Cortex of kidney (tissue), 1 donor: ENCODE measurements around the gene ARNT2.

ENCODE experiments used
- DNase-seq: peaks from one replicate; lab custom pipeline; 2025; lab: John Stamatoyannopoulos, UW

Gene ARNT2

DNA sequence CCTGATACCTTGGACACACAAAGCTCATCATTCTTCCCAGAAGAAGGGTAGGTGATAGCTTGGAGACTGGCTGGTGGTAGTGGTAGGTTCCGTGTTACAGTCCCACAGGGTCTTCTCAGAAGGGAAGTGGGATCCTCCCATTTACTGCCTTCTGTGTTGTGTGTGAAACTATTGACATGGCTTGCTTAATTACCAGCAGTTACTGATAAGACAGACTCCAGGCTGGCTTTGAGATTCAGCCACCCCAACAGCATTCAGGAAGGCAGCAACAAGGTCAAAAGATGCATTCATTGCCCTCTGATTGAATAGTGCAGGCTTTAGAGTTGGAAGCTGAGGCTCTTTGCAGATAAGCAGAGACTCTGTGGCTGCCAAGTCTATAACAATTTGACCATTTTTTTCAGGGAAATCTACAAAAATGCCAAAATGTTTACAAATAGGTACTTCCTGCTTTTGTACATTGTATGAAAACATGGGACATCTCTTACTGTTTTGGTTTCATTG, 7.7 kb downstream of the ARNT2 start:
- no peak for DNase-seq

DNA sequence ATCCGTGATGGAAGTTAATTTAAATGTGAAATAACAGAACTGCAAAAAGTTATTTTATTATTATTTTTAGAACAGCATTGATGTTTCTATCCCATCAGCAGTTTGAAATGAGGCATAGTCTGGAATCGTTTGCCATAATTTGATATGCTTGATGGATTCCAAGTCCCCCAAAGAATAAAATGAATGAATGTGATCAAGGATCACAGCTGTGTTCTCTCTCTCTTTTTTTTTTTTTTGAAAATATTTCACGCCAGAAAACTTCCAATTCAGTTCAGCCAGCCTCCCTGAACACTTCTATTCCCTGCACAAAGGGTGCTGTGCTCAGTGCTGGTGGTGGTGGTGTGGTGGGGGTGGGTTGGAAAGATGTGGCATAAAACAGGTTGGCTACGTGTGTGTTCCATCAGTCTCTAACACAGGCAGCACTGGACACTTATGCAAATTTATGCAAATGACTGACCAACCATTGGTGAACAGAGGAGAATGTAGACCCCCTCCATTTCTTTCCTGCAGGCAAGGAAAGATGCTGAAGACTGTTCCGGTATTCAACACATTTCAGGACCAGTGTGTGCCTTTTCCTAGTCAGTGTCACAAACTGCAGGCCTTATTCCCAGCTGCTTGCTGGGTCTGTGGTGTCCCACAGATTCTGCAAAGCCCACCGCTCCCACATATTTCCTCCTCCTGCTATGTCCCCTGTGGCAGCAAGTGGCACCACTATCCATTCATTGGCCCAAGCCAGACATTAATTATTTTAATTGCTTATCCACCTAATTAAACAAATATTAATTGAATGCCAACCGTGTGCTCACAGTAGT, 10.6 kb downstream of the ARNT2 start:
- no peak for DNase-seq

DNA sequence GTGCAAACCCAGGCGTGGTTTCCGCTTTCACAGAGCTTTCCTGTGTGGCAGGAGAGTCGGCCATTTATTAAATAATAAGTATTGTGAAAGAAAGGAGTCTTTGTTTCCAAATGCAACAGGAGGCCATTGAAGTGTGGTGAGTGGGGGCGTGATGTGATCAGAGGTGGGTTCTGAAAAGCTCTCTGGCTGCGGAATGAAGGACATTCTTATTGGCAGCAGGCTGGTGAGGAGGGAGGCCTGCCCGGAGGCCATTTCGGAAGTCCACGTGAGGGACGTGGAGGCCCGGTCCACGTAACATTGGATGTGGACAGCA, 11.1 kb downstream of the ARNT2 start:
- no peak for DNase-seq

GRCh38 chr15:80416702-80417101, 12.5 kb downstream of the ARNT2 start:
- no peak for DNase-seq

- no peak for DNase-seq
Measured at GRCh38 chr15:80418892-80419537, 14.8 kb downstream of the ARNT2 start.

GRCh38 chr15:80419546-80419945, 15.4 kb downstream of the ARNT2 start:
- DNase-seq = no peak

DNA sequence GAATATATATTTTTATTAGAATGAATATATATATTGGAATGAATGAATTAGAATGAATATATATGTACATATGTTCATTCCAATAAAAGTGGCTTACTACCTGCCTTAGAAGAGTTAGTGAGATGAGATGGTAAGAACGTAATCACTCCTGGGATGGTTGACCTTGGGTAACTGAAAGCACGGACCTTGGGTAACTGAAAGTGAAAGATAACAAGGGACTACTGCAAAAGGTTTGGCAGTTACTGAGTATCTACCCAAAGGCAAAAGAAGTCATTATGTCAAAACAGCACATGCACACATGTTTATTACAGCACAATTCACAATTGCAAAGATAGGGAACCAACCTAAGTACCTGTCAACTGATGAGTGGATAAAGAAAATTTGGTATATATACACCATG, 16.5 kb downstream of the ARNT2 start:
- no peak for DNase-seq

GRCh38 chr15:80423215-80423614, 19.0 kb downstream of the ARNT2 start:
- no peak for DNase-seq

GRCh38 chr15:80424381-80424780, 20.2 kb downstream of the ARNT2 start:
- no peak for DNase-seq

GRCh38 chr15:80426316-80426715, 22.1 kb downstream of the ARNT2 start:
- DNase-seq = no peak

DNA sequence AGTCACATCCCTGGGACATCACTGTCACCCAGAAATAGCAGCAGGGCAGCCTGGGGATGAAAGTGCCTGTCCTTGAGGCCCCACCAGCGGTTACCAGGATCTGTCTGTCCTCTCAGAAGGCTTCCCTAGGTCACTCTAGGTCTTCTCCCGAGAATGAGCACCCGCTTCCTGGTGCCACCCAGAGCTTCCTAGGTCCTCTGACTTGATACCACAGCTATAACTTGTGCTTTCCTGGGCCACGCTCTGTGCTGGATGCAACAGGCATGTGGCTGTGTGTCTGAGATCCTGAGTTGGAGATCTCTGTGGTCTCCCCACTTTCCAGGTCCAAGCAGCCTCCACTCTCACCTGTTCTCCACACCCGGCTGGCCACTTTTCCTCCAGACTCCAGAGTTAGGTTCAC, 25.8 kb downstream of the ARNT2 start:
- no peak for DNase-seq

GRCh38 chr15:80431635-80432344, 27.6 kb downstream of the ARNT2 start:
- no peak for DNase-seq

- no peak for DNase-seq
Measured at GRCh38 chr15:80432345-80432702, 28.1 kb downstream of the ARNT2 start.

DNA sequence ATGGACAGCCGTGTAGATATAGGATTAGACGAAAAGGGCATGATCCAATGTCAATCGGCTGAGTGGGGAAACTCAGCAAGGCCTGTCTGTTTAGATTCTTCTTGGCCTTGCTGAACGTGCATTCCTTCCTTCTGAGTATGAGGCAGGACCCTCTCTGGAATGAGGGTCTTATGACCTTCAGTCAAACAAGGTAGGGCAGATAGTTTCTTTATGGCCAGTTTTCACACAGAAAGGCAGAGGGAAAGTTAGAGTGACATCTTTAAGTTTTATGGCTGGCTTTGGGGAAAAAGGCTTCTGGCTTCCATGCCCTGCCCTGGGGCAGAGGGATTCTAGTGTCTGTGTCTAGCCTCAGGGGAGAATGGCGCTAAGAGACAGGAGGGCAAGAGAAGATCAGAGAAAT, 29.7 kb downstream of the ARNT2 start:
- DNase-seq = no peak

GRCh38 chr15:80434926-80435720, 30.9 kb downstream of the ARNT2 start:
- no peak for DNase-seq

- DNase-seq = no peak
Measured at GRCh38 chr15:80436511-80437307, 32.5 kb downstream of the ARNT2 start.

DNA sequence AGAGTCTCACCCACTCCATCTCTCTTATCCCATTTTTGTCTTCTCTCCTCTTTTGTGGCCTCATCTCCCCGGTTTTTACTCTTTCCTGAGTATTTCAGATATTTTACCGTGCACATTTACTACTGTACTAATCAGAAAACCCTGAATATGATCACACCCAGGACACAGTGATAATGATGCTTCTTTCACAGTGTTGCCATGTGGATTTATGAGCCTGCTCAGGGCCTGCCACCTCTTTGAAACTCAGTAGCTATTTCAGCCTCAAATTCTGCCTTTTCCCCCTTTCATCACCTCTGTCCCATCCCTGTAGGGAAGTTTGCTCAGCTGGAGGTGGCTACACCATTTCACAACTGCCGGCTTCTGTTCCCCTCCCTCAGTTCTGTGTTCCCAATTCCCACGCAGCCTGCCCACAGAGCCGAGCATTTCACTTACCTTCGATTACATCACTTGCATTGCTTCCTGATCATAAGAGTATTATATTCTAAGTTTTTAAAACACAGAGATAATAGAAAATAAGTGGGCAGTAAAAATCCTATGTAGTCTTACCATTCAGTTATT, 33.2 kb downstream of the ARNT2 start:
- DNase-seq = no peak

DNA sequence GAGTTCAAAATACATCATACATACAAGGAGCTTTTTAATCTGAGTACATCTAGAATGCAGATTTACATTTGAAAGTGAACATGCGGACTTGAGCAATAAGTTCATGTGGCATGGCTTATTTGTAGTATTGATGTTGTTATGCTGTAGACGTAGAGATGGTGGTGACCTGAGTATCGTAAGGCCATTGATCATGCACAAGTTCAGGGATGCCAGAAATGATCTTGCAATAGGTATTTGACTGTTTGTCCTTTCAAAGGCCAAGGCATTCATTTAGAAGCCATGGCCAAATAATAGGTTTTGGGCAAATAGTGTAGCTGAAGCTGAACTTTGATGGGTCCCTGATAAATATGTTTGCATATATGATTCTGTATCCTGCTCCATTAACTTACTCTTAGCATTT, 35.0 kb downstream of the ARNT2 start:
- no peak for DNase-seq

DNA sequence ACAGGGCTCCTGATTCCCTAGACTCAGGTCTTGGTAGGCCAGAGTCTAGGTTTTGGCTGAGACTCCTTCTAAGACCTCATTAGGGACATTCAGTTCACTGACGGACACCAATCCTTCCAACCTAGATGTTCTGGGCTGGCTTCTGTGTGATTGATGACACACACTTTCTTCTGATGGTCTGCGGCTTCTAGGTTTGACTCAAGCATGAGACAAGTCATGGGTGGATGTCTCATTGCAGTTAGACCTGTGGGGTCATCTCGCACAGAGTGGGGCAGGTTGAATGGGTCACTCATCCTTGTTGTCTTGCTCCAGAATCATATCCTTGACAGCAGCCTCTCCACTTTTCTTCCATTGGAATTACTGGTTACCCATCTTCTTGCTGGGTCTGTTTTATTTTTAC, 35.8 kb downstream of the ARNT2 start:
- DNase-seq = no peak

DNA sequence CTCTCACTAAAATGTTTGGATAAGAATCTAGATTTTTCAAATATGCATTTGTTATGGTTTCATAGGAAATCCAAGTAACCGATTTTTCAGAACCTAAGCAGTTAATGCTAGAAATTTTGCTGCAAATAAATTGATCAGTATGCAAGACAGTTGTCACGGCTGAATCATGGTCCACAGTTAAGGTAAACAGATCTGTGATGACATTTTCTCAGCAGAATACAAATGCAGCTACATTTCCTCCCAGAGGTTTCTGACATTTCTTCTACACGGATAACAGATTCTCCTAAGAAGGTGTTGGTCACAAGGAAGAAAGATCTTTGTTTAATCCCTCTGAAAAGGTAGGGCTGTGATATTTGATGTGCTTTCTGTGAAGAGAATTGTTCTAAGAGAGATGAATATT, 36.9 kb downstream of the ARNT2 start:
- no peak for DNase-seq

GRCh38 chr15:80441714-80442113, 37.5 kb downstream of the ARNT2 start:
- no peak for DNase-seq
